ENCODE measurements around the gene FA2H. TPM values are rescaled to one million over a fixed set of nuclear protein-coding genes. Genes with fewer than 3 reads are reported as not detected.
"Not testable (repeated sequence)": the region's sequence is repeated elsewhere in the genome, so short reads cannot be mapped to it uniquely, and the experiment has no call there.

Gene FA2H, protein sequence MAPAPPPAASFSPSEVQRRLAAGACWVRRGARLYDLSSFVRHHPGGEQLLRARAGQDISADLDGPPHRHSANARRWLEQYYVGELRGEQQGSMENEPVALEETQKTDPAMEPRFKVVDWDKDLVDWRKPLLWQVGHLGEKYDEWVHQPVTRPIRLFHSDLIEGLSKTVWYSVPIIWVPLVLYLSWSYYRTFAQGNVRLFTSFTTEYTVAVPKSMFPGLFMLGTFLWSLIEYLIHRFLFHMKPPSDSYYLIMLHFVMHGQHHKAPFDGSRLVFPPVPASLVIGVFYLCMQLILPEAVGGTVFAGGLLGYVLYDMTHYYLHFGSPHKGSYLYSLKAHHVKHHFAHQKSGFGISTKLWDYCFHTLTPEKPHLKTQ
- total RNA-seq (1.8 TPM), polyA plus RNA-seq (not detected)

- peaks cover 0 to 12% (median 7%) of the 10 kb centered on the region in 4 donors for H3K4me1 Mint-ChIP-seq
- Histone ChIP-seq H3K36me3 (ENCODE audit: control insufficient read depth, insufficient read depth, low read length) (no peaks in the 10 kb centered on the region), H3K27ac (ENCODE audit: insufficient read depth, low read length, poor library complexity, severe bottlenecking) (no peak within 1 kb of the TSS), H3K9me3 (ENCODE audit: control insufficient read depth in 2 of 2, low read length in 2 of 2) (no peaks in the 10 kb centered on the region), H3K27me3 (ENCODE audit: control insufficient read depth, insufficient read depth, low read length) (peaks cover 13% of the 10 kb centered on the region), H3K4me3 (ENCODE audit: low read depth, low read length) (no peak within 1 kb of the TSS), H3K4me1 (ENCODE audit: control insufficient read depth, insufficient read depth, low read length, poor library complexity, severe bottlenecking) (peaks cover 7% of the 10 kb centered on the region)
- H3K27me3 Mint-ChIP-seq: peaks cover 53% of the 10 kb centered on the region
- peak within 1 kb of the TSS; percentile 31 to 70 (median 64) for H3K4me3 Mint-ChIP-seq
- no peak within 1 kb of the TSS for H3K27ac Mint-ChIP-seq
- DNase-seq (peak; percentile 40 to 69 (median 55)), ATAC-seq (ENCODE audit: low read depth in 2 of 2) (peak; percentile 86 to 87)
- H3K36me3 Mint-ChIP-seq: no peaks in the 10 kb centered on the region
- H3K9me3 Mint-ChIP-seq: peaks cover 0 to 2% (median 0%) of the 10 kb centered on the region in 7 donors
Measured at GRCh38 chr16:74774223-74775139, at the start of gene FA2H. Gene FA2H (minus strand): TSS chr16:74774820. CDS start chr16:74774755, 65 bp downstream.

- Mint-ChIP-seq H3K27me3 (peaks cover 17% of the 10 kb centered on the region), H3K4me1 (peaks cover 0 to 9% (median 0%) of the 10 kb centered on the region in 4 donors), H3K36me3 (no peaks in the 10 kb centered on the region), H3K9me3 (peaks cover 0 to 2% (median 0%) of the 10 kb centered on the region in 7 donors), H3K4me3 (no peak overlapping the region), H3K27ac (no peak overlapping the region)
- Histone ChIP-seq H3K4me1 (ENCODE audit: control insufficient read depth, insufficient read depth, low read length, poor library complexity, severe bottlenecking) (peaks cover 5% of the 10 kb centered on the region), H3K27ac (ENCODE audit: insufficient read depth, low read length, poor library complexity, severe bottlenecking) (no peak overlapping the region), H3K4me3 (ENCODE audit: low read depth, low read length) (no peak overlapping the region), H3K9me3 (ENCODE audit: control insufficient read depth in 2 of 2, low read length in 2 of 2) (no peaks in the 10 kb centered on the region), H3K27me3 (ENCODE audit: control insufficient read depth, insufficient read depth, low read length) (peaks cover 10% of the 10 kb centered on the region), H3K36me3 (ENCODE audit: control insufficient read depth, insufficient read depth, low read length) (no peaks in the 10 kb centered on the region)
- ATAC-seq (ENCODE audit: low read depth in 2 of 2) (no peak), DNase-seq (no peak)
Measured at GRCh38 chr16:74817851-74818250, 43.2 kb upstream of the FA2H start.

- H3K4me1 ChIP-seq (ENCODE audit: control insufficient read depth, insufficient read depth, low read length, poor library complexity, severe bottlenecking): peaks cover 5% of the 10 kb centered on the region
- no peaks in the 10 kb centered on the region for H3K36me3 ChIP-seq (ENCODE audit: control insufficient read depth, insufficient read depth, low read length)
- H3K9me3 ChIP-seq (ENCODE audit: control insufficient read depth in 2 of 2, low read length in 2 of 2): no peaks in the 10 kb centered on the region
- H3K4me1 Mint-ChIP-seq: peaks cover 0 to 9% (median 0%) of the 10 kb centered on the region in 4 donors
- peaks cover 15% of the 10 kb centered on the region for H3K27me3 Mint-ChIP-seq
- no peak overlapping the region for H3K4me3 Mint-ChIP-seq
- DNase-seq (peak; percentile 36 to 69 (median 52)), ATAC-seq (ENCODE audit: low read depth in 2 of 2) (peak; percentile 96 to 97)
- H3K4me3 ChIP-seq (ENCODE audit: low read depth, low read length): no peak overlapping the region
- H3K27ac ChIP-seq (ENCODE audit: insufficient read depth, low read length, poor library complexity, severe bottlenecking): no peak overlapping the region
- peaks cover 0 to 2% (median 0%) of the 10 kb centered on the region in 7 donors for H3K9me3 Mint-ChIP-seq
- peak overlapping the region in 1 of 3 donors; percentile 26 for H3K27ac Mint-ChIP-seq
- no peaks in the 10 kb centered on the region for H3K36me3 Mint-ChIP-seq
- no peaks in the 10 kb centered on the region for H3K27me3 ChIP-seq (ENCODE audit: control insufficient read depth, insufficient read depth, low read length)
Measured at GRCh38 chr16:74813109-74813641, 38.6 kb upstream of the FA2H start.

DNA sequence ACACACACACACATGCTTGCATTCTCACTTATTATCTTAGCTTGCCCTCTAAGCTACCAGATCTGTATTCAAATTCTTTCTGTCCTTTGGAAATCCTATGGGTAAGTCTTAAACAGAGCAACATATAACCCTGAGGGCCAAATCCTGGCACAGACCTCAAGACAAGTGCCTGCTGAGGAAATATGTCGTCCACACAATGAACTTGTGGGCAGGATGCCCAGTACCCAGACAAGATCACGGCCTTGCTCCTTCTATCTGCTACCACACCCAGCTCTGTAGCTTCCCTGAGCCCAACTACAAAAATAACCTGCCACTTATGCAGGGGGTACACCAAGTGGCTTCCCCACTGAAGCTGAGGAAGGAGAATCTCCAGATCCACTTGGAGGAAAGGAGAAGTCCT is 37.3 kb upstream of the FA2H start:
- DNase-seq (no peak), ATAC-seq (ENCODE audit: low read depth in 2 of 2) (no peak)
- H3K9me3 Mint-ChIP-seq: peaks cover 0 to 2% (median 0%) of the 10 kb centered on the region in 7 donors
- Histone ChIP-seq H3K9me3 (ENCODE audit: control insufficient read depth in 2 of 2, low read length in 2 of 2) (no peaks in the 10 kb centered on the region), H3K4me1 (ENCODE audit: control insufficient read depth, insufficient read depth, low read length, poor library complexity, severe bottlenecking) (peaks cover 5% of the 10 kb centered on the region), H3K4me3 (ENCODE audit: low read depth, low read length) (no peak overlapping the region), H3K27me3 (ENCODE audit: control insufficient read depth, insufficient read depth, low read length) (no peaks in the 10 kb centered on the region), H3K36me3 (ENCODE audit: control insufficient read depth, insufficient read depth, low read length) (no peaks in the 10 kb centered on the region), H3K27ac (ENCODE audit: insufficient read depth, low read length, poor library complexity, severe bottlenecking) (no peak overlapping the region)
- H3K27ac Mint-ChIP-seq: no peak overlapping the region
- H3K36me3 Mint-ChIP-seq: no peaks in the 10 kb centered on the region
- H3K4me3 Mint-ChIP-seq: no peak overlapping the region
- H3K4me1 Mint-ChIP-seq: peaks cover 0 to 9% (median 0%) of the 10 kb centered on the region in 4 donors
- H3K27me3 Mint-ChIP-seq: peaks cover 13% of the 10 kb centered on the region

DNA sequence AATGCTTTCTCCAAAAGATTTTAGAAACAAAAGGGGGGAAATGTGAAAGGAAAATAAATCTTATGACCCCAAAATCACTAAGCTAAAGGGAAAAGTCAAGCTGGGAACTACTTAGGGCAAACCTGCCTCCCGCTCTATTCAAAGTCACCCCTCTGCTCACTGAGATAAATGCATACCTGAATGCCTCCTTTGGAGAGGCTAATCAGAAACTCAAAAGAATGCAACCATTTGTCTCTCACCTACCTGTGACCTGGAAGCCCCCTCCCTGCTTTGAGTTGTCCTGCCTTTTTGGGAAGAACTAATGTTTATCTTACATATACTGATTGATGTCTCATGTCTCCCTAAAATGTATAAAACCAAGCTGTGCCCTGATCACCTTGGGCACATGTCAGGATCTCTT is 36.6 kb upstream of the FA2H start:
- H3K4me1 ChIP-seq (ENCODE audit: control insufficient read depth, insufficient read depth, low read length, poor library complexity, severe bottlenecking); DNase-seq; H3K36me3 ChIP-seq (ENCODE audit: control insufficient read depth, insufficient read depth, low read length); H3K27ac Mint-ChIP-seq; H3K9me3 Mint-ChIP-seq; H3K4me3 ChIP-seq (ENCODE audit: low read depth, low read length); H3K27ac ChIP-seq (ENCODE audit: insufficient read depth, low read length, poor library complexity, severe bottlenecking); H3K9me3 ChIP-seq (ENCODE audit: control insufficient read depth in 2 of 2, low read length in 2 of 2); ATAC-seq (ENCODE audit: low read depth in 2 of 2); H3K36me3 Mint-ChIP-seq; H3K27me3 ChIP-seq (ENCODE audit: control insufficient read depth, insufficient read depth, low read length); H3K4me1 Mint-ChIP-seq; H3K4me3 Mint-ChIP-seq: not testable (repeated sequence)
- peaks cover 18% of the 10 kb centered on the region for H3K27me3 Mint-ChIP-seq

DNA sequence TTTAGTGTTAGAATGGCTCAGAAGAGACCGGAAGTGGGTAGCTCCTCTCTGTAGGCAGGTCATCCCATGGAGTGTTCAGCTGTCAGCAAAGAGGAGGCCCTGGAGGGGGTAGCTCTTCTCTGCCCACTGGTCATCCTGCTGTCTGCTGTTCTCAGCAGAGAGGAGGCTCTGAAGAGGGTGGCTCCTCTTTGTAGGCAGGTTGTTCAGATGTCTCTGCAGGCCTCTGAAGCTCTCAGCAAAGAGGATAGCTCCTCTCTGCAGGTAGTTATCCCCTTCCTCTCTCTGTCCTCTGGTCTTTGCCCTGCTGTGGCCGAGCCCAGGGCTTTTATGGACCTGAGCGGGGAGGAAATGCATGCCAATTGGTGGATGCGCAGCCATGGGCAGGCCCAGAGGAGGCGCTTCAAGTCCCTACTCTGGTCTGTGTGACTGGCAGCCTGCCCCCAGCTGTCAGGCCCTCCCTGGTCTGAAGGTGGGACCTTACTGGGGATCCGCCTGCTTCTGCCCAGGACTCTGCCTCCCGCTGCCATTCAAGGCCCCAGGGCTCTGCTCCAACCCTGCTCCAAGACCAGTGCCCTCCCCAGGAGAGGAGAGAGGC is 32.5 kb upstream of the FA2H start:
- H3K36me3 ChIP-seq (ENCODE audit: control insufficient read depth, insufficient read depth, low read length): no peaks in the 10 kb centered on the region

DNA sequence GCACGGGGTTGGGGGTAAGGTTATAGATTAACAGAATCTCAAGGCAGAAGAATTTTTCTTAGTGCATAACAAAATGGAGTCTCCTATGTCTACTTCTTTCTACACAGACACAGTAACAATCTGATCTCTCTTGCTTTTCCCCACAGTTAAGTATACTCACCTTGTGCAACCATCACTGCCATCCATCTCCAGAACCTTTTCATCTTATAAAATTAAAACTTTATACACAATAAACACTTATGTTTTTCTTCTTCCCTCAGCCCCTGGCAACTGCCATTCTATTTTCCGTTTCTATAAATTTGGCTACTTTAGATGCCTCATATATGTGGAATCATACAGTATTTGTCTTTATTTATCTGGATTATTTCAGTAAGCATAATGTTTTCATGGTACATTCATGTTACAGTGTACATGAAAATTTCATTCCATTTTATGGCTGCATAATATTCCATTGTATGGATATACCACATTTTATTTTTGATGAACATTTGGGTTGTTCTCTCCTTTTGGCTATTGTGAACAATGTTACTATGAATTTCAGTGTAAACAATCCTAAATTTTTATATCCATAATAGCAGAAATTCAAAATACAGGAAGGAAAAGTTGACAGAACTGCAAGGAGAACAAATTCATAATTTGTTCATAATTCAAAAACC is 25.7 kb upstream of the FA2H start:
- Mint-ChIP-seq H3K27me3 (peaks cover 40% of the 10 kb centered on the region), H3K27ac (no peak overlapping the region), H3K9me3 (peaks cover 0 to 8% (median 3%) of the 10 kb centered on the region in 7 donors), H3K36me3 (no peaks in the 10 kb centered on the region), H3K4me3 (no peak overlapping the region), H3K4me1 (no peaks in the 10 kb centered on the region)
- Histone ChIP-seq H3K36me3 (ENCODE audit: control insufficient read depth, insufficient read depth, low read length) (no peaks in the 10 kb centered on the region), H3K27me3 (ENCODE audit: control insufficient read depth, insufficient read depth, low read length) (peaks cover 10% of the 10 kb centered on the region), H3K4me3 (ENCODE audit: low read depth, low read length) (no peak overlapping the region), H3K9me3 (ENCODE audit: control insufficient read depth in 2 of 2, low read length in 2 of 2) (peaks cover 4 to 5% of the 10 kb centered on the region in 2 experiments), H3K27ac (ENCODE audit: insufficient read depth, low read length, poor library complexity, severe bottlenecking) (no peak overlapping the region), H3K4me1 (ENCODE audit: control insufficient read depth, insufficient read depth, low read length, poor library complexity, severe bottlenecking) (no peaks in the 10 kb centered on the region)
- DNase-seq (no peak), ATAC-seq (ENCODE audit: low read depth in 2 of 2) (no peak)

More for the DNA sequence above, 32.5 kb upstream of the FA2H start:
- Histone ChIP-seq H3K9me3 (ENCODE audit: control insufficient read depth in 2 of 2, low read length in 2 of 2) (peaks cover 0 to 4% of the 10 kb centered on the region in 2 experiments), H3K27ac (ENCODE audit: insufficient read depth, low read length, poor library complexity, severe bottlenecking) (no peak overlapping the region), H3K4me1 (ENCODE audit: control insufficient read depth, insufficient read depth, low read length, poor library complexity, severe bottlenecking) (no peaks in the 10 kb centered on the region), H3K27me3 (ENCODE audit: control insufficient read depth, insufficient read depth, low read length) (peaks cover 2% of the 10 kb centered on the region), H3K4me3 (ENCODE audit: low read depth, low read length) (no peak overlapping the region)
- no peak overlapping the region for H3K27ac Mint-ChIP-seq
- no peak overlapping the region for H3K4me3 Mint-ChIP-seq
- no peaks in the 10 kb centered on the region for H3K4me1 Mint-ChIP-seq
- DNase-seq: no peak
- H3K9me3 Mint-ChIP-seq: peaks cover 0 to 10% (median 4%) of the 10 kb centered on the region in 7 donors
- no peaks in the 10 kb centered on the region for H3K36me3 Mint-ChIP-seq
- no peak for ATAC-seq (ENCODE audit: low read depth in 2 of 2)
- peaks cover 27% of the 10 kb centered on the region for H3K27me3 Mint-ChIP-seq
